ENCODE data around the gene RPRD1B. TPM values are rescaled to one million over a fixed set of nuclear protein-coding genes. Genes with fewer than 3 reads are reported as not detected.

Gene RPRD1B
- total and polyA plus RNA-seq, 8 donors: 25.7 to 50.9 (median 47.4) TPM

DNA sequence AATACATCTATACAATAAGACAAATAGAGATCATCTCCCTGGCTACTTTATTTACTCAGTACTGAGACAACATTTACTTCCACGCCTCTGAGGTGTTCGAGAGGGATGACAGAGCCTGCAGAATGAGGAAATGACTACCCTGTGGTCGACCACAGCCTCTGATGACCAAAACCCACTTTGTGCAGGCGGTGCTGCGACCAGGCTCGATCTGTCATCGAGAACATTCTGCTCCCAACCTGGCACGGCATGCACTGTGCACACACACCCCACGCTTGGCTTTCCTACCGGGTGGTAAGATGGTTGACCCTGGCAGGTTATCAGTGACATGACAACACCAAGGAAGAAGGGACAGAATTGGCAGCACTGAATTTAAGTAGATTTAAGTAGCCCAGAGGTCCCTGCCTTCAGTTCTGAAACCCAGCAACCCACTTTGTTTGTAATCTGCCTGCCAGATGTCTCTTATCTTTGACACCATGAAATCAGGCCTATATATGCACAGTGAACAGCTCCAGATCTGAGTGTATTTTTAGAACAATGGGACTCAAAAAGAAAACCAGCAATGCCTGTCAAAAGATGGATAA is 42.9 kb upstream of the RPRD1B start:
- peak overlapping the region; percentile 41 to 75 for H3K27ac ChIP-seq
- peaks cover 0 to 32% of the 10 kb centered on the region in 2 donors for H3K36me3 ChIP-seq
- TF ChIP-seq, protein P1, sequence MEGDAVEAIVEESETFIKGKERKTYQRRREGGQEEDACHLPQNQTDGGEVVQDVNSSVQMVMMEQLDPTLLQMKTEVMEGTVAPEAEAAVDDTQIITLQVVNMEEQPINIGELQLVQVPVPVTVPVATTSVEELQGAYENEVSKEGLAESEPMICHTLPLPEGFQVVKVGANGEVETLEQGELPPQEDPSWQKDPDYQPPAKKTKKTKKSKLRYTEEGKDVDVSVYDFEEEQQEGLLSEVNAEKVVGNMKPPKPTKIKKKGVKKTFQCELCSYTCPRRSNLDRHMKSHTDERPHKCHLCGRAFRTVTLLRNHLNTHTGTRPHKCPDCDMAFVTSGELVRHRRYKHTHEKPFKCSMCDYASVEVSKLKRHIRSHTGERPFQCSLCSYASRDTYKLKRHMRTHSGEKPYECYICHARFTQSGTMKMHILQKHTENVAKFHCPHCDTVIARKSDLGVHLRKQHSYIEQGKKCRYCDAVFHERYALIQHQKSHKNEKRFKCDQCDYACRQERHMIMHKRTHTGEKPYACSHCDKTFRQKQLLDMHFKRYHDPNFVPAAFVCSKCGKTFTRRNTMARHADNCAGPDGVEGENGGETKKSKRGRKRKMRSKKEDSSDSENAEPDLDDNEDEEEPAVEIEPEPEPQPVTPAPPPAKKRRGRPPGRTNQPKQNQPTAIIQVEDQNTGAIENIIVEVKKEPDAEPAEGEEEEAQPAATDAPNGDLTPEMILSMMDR (IDR thresholded peaks at IDR 0.05): no peak
- H3K4me3 ChIP-seq: no peak overlapping the region
- DNase-seq (peak; percentile 60 to 93 (median 88)), ATAC-seq (peak; percentile 33)
- H3K4me1 ChIP-seq: peaks cover 39 to 76% of the 10 kb centered on the region in 2 donors
- intact Hi-C loops (cut with DNase I): loop anchor here in 1 of 2 donors (10.0 kb wide), 1 partner anchor 426 kb away; no protein-coding TSS in a partner anchor
- H3K9me3 ChIP-seq: no peaks in the 10 kb centered on the region
- H3K27me3 ChIP-seq: no peaks in the 10 kb centered on the region

DNA sequence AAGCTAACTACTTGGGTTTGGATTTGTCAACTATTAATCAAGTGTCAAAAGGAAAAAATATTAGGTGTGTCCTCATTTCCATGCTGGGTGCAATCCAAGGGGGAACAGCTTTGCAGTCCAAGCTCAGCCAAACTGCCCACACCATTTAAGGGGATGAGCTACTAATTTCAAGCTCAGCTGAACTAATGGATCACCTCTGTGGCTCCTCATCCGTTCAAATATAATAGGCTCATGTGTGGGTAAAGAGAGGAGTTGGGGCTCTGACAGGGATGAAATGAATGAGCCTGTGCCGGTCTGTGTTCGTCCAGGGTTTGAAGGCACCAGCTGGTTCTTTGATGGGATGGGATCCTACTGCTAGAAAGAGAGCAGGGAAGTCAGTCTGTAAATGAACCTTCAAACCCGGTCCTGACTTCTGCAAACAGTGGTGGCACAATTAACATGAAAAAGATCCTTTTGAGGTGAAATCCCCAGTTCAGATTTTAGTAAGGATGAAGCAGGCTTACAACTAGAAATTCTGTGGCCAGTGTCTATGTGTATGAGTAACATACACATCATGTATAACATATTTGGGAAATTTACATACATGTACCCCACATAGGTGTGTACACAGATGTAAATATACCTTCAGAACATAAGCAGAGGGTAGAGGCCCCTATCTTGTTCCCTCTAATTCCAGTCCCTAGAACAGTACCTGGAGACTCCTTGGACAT is 42.2 kb upstream of the RPRD1B start:
- no peak overlapping the region for H3K4me3 ChIP-seq
- intact Hi-C loops (cut with DNase I): loop anchor here in 1 of 2 donors (10.0 kb wide), 1 partner anchor 427 kb away; no protein-coding TSS in a partner anchor
- H3K36me3 ChIP-seq: peaks cover 0 to 39% of the 10 kb centered on the region in 2 donors
- H3K9me3 ChIP-seq: no peaks in the 10 kb centered on the region
- peak overlapping the region in 1 of 2 donors; percentile 75 for H3K27ac ChIP-seq
- DNase-seq: no peak
- H3K4me1 ChIP-seq: peaks cover 39 to 70% of the 10 kb centered on the region in 2 donors
- H3K27me3 ChIP-seq: no peaks in the 10 kb centered on the region
- TF ChIP-seq, protein P1 (IDR thresholded peaks at IDR 0.05): no peak
- ATAC-seq: no peak

DNA sequence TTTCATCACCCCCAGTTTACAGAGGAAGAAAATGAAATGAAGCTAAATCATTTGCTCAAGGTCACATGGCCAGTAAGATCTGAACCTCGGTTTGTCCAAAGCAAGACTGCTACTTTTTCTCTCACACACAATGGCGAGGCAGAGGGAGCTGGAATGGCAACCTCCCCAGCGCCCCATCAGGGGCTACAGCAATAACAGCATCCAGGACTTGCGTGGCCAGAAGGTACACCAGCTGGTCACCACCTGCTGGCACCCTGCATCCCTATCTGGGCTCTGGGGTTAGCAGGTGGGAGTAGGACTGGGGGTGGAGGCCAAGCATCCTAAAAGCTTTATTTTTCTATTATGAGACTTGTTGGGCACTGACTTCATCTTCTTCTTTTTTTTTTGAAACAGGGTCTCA is 41.6 kb upstream of the RPRD1B start:
- ATAC-seq (no peak), DNase-seq (no peak)
- H3K27me3 ChIP-seq: no peaks in the 10 kb centered on the region
- H3K9me3 ChIP-seq: no peaks in the 10 kb centered on the region
- intact Hi-C loops (cut with DNase I): loop anchor here in 1 of 2 donors (10.0 kb wide), 1 partner anchor 427 kb away; no protein-coding TSS in a partner anchor
- TF ChIP-seq, protein P1 (IDR thresholded peaks at IDR 0.05): no peak
- H3K36me3 ChIP-seq: peaks cover 0 to 45% of the 10 kb centered on the region in 2 donors
- H3K4me3 ChIP-seq: no peak overlapping the region
- H3K4me1 ChIP-seq: peaks cover 39 to 64% of the 10 kb centered on the region in 2 donors
- H3K27ac ChIP-seq: no peak overlapping the region

DNA sequence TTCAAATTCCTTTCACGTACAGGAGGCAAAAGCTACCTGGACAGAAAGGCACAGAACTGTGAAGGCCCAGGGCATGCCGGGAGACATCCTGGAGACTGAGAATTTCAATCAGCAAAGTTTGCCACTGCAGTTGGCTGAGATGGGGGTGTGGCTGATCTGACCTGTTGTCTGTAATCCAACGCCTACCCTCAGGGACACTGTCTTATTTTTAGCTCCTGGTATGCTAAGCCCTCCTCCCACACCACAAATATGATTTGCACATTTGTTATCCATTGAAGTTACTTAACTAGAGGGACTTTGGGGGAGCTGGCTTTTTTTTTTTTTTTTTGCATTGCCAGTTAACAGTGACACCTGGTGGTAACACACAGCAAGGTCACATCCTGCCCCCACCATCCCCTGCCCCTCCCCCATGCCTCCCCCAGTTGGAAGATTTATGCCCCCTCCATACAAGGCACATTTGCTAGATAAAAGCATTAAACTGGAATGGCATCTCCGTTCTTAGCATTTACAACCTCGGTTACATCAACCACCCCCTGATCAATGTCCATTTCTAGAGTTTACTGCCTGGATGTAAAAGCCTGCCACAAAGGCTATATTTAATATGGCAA is 40.6 kb upstream of the RPRD1B start:
- H3K4me1 ChIP-seq: peaks cover 39 to 57% of the 10 kb centered on the region in 2 donors
- ATAC-seq: peak; percentile 68

More for the DNA sequence above, 40.6 kb upstream of the RPRD1B start:
- H3K27ac ChIP-seq: peak overlapping the region in 1 of 2 donors; percentile 4
- no peaks in the 10 kb centered on the region for H3K9me3 ChIP-seq
- no peaks in the 10 kb centered on the region for H3K27me3 ChIP-seq
- H3K4me3 ChIP-seq: no peak overlapping the region
- peak in 1 of 4 donors; percentile 51 for DNase-seq
- TF ChIP-seq, protein P1 (IDR thresholded peaks at IDR 0.05): peak; percentile 48 to 61
- intact Hi-C loops (cut with DNase I): loop anchor here in 1 of 2 donors (10.0 kb wide), 1 partner anchor 428 kb away; no protein-coding TSS in a partner anchor
- peaks cover 0 to 55% of the 10 kb centered on the region in 2 donors for H3K36me3 ChIP-seq

All from left lung (tissue), 10 donors.